ENCODE results near the gene TYRP1.

TYRP1 gene

DNA sequence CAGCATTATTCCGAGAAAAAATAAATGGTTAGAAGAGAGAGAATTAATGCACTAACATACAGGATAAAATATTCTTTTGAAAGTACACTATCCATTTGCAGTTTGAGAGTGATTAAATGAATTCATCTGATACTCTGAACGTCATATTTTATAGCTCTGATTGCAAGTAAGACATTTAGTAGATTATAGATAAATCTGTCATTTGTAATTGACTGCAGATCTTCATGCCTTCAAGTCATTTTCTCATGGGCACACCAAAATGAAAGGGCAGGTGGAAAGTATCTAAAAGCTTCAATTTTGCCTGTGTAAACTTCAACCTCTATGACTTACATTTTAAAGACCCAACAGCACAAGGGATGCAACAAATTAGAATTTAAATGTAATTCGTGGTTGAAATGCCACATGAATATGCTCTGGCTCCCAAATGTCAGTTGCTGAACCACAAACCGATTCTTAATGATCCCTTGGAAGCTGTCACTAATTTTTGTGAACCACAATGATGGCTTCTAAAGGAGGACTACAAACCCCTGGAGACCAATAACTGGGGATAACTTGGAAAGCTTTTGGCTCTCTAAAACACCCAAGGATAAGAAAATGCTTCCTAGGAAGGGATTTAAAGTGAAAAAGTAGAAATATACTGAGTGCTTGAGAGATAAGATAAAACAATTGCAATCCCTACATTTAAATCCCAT is 3.9 kb downstream of the TYRP1 start:
- no peak for DNase-seq (ENCODE audit: low spot score)

DNA sequence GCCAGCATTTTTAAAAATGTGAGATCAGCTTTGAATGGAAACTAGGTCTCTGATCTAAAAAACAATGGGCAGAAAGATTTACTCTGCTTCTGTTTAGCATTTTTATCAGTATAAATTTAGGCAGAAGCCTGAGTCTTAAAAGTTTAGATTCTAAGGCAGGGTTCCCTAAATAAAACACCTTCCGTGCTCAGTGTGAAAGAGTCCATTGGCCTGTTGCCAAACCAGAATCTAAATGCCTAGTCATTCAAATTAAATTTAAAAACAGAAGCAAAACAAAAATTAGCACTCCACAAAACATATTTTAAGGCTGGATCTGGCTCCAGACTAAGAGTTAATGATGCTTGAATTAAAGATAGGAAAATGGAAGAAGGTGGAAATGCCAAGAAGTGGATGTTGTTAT is 4.5 kb downstream of the TYRP1 start:
- no peak for DNase-seq (ENCODE audit: low spot score)

DNA sequence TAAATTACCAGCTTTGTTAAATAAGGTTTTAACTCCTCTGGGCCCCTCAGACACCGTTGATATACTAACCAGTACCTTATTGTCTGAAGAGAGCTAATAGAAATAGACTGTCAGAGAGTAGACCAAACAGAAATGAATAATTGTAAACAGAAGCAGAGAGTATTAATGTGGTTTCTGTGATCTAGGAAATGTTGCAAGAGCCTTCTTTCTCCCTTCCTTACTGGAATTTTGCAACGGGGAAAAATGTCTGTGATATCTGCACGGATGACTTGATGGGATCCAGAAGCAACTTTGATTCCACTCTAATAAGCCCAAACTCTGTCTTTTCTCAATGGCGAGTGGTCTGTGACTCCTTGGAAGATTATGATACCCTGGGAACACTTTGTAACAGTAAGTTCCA is 5.1 kb downstream of the TYRP1 start:
- no peak for DNase-seq (ENCODE audit: low spot score)

DNA sequence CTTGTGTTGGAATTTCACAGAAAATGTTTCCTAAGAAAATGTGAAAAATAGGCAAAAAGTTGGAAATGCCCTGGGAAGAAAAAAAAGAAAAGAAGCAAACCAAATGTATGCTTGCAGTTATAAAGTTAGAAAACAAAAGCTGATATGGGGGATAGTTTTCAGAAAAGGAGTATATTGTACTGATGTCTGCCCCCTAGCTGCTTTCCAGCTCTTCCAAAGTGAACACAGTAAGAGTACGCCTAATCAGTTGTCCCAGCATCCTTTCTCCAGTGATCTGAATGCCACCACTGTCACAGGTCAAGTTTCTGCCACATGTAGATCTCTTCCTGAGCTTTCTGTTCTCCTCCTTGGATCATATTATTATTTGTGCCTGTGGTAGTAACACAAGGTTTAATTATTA is 5.8 kb downstream of the TYRP1 start:
- DNase-seq (ENCODE audit: low spot score) = no peak

DNA sequence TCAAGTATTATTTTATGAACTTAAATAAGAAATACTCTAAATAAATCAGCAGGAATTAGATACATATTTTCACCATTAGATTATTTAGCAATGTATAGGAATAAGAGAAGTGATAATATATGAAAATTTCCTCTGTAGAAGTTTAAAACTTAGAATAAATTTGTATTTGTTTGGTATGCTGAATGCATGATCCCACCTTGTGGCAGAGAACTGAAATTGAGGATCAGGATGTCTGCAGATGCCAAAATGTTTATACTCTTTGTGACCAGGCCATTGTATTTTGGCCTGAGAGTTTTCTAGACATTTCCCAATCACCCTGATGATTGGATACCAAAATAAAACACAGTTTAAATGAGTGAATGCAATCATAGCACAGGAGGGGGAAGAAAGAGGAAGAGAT is 6.3 kb downstream of the TYRP1 start:
- no peak for DNase-seq (ENCODE audit: low spot score)

DNA sequence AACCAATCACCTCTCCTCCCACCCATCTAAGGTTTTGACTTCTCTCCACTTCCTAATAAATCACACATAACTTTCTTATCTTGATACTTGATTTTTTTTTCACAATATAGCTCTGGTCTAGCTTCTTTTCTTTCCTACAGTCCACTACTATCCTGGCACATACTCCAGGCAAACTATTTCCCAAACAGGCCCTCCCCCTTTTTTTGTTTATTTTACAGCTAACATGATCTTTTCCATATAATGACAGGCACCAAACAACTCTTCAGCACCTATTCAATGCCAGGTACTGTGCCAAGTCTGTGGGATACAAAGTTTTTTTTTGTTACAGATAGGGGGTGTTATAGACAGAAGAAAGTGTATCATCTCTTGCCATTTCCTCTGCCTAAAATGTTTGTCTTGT is 7.9 kb downstream of the TYRP1 start:
- DNase-seq (ENCODE audit: low spot score) = no peak

DNA sequence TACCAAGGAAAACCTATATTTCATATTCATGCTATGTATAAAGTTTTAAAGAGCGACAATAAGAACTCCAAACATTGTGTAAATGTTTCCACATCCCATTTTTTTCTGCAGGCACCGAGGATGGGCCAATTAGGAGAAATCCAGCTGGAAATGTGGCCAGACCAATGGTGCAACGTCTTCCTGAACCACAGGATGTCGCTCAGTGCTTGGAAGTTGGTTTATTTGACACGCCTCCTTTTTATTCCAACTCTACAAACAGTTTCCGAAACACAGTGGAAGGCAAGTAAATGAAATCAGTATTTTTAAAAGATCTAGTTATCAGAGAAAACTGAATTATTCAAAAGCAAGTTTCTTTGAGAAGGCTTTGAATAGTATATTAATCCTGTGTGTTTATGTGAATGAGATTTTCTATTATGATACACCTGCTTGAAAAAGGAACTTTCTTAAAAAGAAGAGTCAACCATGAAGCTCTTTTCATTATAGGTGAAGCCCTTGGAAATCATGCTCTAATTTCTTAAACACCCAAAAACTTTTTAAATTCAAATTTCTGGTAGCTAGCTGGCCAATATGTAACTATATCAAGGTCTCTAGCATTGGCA is 9.1 kb downstream of the TYRP1 start:
- peak; percentile 19 for DNase-seq (ENCODE audit: low spot score)

DNA sequence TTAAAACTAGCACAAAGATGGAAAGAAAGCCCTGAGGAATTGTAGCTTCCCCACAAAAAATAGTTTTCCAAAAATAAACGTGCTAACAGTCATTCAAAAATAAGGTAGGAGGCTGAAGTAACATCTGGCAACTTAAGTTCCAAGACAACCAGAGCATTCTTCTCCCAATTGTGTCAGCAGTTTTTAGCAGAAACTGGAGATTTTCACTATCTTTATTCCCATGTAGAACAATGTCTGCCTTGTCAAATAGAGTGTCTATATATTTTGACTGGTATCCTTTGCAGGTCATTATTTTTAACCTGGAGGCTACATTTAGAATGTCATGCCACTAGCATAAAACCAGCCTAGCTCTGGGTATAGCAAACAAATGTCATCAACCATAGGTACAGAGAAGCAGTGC is 10.8 kb downstream of the TYRP1 start:
- no peak for DNase-seq (ENCODE audit: low spot score)

DNA sequence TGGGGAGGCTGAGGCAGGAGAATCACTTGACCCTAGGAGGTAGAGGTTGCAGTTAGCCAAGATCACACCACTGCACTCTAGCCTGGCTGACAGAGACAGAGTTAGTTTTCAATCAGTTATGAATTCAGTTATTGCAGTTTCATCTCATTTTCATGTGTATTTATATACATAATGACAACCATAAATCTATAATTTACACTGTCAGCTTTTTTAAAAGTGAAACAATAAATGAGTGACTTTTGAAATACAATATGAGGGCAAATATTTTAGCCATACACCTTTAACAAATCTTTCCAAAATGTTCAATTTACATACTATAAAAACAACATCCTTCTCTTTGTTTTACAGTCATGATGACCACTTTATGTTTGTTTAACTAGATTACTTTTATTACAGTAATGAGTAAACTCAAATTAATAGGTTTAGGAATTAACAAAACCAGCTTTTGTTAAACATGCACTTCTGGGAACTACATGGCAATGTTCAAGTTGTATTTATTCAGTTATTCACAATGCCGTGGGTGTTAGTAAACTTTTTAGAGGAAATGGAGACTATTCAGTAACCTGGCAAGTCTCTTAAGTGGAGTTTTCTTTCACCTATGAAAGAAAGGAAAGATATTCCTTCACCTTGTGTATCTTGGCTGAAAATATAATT is 12.7 kb downstream of the TYRP1 start:
- no peak for DNase-seq (ENCODE audit: low spot score)

DNA sequence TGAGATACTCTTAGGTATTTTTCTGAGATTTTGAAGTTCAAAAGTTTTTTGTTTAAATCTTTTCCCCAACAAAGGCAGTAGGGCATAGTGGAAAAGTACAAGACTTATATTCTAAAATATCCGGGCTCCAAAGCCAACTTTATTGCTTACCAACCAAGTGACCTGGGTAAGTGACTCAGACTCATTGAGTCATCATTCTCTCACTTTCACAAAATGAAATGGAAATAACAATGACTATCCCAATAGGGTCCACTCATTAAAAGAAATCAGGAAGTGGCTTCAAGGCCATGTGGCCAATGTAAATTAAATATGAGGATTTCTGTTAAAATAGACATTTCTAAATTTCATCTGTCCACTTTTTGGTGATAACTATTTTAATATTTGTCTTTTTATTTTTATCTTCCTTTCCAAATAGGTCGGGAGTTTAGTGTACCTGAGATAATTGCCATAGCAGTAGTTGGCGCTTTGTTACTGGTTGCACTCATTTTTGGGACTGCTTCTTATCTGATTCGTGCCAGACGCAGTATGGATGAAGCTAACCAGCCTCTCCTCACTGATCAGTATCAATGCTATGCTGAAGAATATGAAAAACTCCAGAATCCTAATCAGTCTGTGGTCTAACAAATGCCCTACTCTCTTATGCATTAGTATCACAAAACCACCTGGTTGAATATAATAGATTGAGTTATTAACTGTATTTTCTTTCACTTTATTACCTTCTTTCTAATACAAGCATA is 15.5 kb downstream of the TYRP1 start:
- DNase-seq (ENCODE audit: low spot score) = no peak

DNA sequence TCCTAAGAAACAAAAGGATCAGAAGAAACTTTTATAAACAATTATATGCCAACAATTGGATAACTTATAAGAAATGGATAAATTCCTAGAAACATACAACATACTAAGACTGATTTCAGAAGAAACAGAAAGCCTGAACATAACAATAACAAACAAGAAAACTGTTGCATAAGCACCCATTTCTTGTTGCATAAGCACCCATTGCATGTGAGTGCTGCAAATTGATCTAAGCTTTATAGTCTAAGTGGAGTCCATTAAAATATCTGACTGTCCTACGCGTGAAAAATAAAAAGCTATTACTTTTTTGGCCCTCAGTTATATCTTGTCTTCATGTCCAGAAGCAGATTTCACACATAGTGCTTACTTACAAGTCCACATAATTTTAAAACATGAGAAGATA is 19.3 kb downstream of the TYRP1 start:
- no peak for DNase-seq (ENCODE audit: low spot score)

DNA sequence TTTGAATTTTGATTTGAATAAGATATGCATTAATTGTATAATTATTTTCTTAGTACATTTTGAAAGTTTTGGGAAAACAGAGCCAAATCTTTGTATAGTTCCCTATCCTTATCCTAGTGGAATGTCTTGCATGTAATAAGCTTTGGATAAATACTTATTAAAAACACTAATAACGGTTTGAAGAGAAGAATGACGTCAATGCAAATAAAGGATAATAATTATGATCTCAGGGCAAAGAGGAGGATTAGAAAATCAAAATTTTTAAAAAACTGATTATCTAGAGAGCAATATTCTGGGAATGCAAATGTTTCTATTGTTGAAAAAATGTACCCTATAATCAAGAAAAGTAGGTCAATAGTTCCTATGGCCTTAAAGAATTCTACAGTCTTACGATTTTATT is 22.1 kb downstream of the TYRP1 start:
- DNase-seq (ENCODE audit: low spot score) = no peak

DNA sequence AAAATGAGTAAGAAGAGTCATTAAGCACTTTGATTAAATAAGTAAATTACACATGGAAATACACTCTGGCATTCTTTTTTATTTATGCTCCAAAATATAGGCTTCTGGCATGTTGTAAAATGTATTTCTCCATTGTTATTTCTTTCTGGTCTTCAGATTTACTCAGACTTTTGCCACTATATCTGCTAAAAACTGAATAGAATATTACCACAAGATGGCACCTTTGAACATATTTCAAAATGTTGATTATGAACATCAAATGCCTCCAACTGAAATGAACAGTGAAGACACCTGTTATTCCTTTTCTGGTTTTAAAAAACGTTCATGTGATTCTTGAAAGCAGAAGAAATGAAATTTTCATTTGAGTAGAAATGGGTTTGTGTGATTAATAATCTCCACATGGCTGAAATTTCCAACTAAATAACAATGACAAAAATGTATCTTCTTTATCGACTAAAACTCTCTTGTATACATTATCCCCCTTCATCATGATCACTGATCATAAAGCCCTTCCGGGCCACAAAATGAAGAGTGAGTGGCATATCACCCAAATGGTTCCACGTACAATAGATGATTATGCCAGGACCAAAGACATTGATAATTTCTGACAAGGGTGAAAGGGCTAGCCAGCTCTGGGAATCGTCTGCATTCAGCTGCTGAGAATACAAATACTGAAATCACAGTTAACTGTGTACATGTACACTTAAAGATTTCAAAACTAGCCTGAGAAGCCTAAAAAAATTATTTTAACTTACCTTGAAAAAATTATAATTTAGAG is 23.8 kb downstream of the TYRP1 start:
- DNase-seq (ENCODE audit: low spot score) = peak; percentile 60

DNA sequence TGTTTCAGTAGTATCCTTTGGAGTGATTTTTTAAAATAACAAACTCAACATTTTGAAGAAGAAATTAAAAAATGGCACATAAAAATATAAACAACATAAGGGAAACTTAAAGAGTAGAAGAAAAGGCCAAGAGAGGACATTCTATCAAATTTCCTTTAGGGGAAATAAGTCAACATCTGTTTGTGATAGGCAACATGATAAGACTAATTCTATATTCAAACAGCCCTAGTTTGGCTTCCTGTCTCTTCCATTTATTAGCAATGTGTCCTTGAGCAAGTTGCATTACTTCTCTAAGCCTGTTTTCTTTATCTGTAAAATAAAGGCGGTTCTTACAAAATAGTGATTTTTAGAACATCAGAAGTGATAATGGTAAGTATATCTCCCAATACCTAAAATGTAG is 24.7 kb downstream of the TYRP1 start:
- DNase-seq (ENCODE audit: low spot score) = no peak

DNA sequence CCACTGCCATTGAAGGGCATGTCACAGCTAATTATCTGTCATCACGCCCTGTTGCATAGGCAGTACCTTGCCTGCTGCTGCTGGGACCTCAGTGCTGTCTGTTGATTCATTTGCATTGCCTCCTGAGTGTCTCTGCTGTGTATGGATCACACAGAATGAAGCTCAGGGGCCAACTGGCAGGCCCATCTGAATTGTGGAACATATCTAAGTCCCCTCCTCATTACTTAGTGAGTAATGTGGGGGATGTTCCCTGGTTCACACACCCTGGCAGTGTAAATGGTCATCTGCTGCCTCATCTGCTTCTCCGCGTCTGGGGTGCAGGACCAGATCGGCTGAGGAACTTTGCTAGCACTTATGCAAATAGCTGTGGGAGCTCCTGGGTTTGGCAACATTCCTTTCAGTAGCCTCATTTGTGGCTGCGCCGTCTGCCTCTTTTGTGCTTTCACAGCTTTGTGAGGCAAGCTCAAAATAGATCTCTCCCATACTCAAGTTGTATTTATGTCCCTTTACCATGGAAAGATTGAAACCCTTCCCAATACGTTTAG is 25.4 kb downstream of the TYRP1 start:
- DNase-seq (ENCODE audit: low spot score) = peak; percentile 76

DNA sequence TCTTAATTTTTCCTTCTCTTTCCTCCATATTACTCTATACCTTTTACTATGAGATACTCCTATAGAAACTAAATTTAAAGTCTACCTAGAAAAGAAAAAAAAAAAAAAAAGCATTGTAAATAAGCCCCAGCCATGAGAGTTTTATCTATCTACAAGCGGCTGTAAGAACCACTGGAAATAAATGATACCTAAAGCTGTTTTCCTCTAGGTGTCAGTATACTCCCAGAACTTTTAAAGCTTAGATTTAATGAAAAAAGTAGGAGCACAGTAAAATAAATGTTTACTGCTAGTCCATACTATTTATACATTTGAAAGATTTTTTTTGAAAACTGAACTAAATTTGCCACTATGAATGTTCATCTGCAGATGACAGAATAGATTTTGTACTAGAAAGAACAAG is 26.2 kb downstream of the TYRP1 start:
- peak; percentile 72 for DNase-seq (ENCODE audit: low spot score)

DNA sequence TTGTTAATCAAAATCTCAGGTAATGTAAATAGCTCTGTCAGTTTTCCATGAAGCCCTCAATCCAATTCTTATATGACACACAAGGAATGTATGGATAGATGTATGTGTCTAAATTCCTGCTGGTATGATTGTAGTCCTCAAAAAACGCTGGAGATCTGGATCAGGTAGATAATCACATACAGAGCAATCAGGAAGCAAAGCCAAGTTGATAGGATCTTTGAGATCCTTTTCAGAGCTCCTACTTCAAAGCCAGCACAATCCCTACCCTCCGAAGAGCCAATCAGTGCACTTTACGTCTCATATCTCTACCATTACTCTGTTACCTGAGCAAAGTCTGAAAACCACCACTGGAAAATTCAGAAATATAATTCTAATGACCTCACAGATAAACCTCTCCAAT is 27.4 kb downstream of the TYRP1 start:
- DNase-seq (ENCODE audit: low spot score) = no peak

DNA sequence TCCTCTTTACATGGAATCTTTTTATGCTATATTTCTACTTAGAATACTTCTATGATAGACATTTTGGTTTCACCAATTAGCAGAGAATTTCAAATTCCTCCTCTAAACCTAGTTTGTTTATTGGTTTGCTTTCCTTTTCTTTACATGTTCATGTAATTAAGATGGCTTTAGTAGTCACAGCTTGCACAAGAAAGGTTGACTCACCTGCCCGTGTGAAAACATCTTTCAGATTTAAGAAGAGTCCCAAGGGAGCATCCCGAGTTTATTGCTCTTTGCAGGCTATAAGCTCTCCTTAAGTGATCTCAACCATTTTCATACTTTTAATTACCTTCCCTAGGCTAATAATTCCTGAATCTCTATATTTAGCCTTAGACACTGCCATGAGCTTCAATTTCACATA is 28.9 kb downstream of the TYRP1 start:
- DNase-seq (ENCODE audit: low spot score) = no peak

DNA sequence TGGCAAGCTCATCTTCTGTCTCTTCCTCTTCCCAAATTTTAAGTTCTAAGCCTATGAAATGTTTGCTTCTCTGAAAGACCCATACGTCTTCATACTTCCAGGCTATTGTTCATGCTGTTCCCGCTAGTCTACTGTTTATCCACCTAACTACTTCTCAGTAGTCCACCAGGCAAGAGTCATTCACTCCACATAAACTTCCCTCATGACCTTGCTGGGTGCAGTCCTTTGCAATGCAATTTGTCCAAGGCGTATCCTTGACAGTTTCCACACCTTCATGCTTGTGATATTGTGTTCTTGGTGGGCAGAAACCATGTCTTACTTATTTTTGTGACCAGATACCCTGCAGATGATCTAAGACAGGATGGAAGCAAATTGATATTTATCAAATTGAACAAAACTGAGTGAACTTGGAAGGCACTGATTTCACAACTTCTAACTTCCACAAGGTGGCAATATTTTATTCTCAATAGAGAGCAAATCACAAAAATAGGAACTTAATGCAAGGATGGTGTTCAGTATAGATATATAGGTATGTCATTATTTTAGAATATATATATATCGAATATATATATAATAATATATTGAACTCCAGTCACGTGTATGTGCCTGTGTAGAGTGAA is 30.3 kb downstream of the TYRP1 start:
- DNase-seq (ENCODE audit: low spot score) = peak; percentile 36

DNA sequence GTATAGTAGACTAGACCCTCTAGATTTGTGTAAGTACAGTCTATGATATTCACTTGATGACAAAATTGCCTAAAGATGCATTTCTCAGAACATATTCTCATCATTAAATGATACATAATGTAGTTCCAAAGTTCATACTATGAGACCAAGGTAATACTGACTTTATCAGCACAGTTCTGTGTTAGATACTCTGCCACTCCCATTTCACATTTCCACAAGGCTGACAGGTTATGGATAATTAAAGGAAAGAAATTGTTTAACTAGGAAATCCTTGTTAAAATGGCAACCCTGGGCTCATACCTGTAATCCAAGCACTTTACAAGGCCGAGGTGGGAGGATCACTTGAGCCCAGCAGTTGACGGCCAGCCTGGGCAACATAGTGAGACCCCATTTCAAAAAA is 33.6 kb downstream of the TYRP1 start:
- no peak for DNase-seq (ENCODE audit: low spot score)

DNA sequence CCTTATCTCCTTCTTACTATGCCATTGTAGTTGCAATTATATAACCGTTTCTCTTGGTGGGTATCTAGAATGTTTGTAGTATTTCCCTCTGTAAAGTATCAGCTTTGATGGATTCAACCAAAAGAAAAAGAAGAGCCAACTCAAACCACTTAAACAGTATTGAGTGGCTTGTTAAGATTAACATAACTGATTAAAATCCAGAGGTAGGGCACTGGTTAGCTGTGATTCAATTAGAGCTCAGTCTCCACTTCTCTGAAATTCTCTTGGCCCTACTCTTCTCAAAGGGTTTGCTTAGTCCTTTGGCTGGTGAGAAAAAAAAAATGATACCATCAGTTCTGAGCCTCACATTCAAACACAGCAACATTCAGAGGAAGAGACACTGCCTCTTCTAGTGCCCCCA is 37.0 kb downstream of the TYRP1 start:
- no peak for DNase-seq (ENCODE audit: low spot score)

DNA sequence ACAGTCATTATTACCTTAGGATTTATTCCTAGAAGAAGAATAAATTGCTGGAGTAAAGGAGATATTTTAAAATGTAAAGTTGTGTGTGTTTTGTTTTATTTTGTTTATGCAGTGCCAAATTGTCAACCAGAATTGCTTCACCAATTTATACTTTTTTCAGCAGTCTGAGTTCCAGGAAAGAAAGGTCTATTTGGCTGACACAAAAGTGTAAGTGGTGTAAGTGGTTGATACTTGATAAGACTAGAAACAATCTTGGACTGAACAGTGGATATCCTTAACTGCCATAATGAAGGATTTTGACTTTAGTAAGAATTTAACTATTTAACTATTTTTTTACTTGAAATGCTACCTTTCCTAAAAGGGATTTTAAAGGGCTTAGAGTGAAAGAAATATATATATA is 37.7 kb downstream of the TYRP1 start:
- no peak for DNase-seq (ENCODE audit: low spot score)
